CD4-positive, alpha-beta T cell (primary cell): Measurements from ENCODE around the gene HIPK1. TPM values are rescaled to one million over a fixed set of nuclear protein-coding genes. Genes with fewer than 3 reads are reported as not detected.

Source experiments
- ATAC-seq: fragments of 200-7000 bp; cut with Tn5 transposase; one replicate; pipeline ENCODE4 v1.10.0; 2022; ENCODE audit warnings: mild to moderate bottlenecking; ENCODE audit not compliant: poor library complexity
- CTCF ChIA-PET: fragments of 350-600 bp; sonication (Branson Sonifier 250); formaldehyde crosslinking; loops from one replicate; lab custom pipeline; 2021; ENCODE audit warnings: antibody characterized with exemption, inconsistent platforms; lab: Charles Lee
- POLR2A ChIA-PET: fragments of 350-600 bp; sonication (Branson Sonifier 250); formaldehyde crosslinking; loops from one replicate; lab custom pipeline; 2021; ENCODE audit warnings: antibody characterized with exemption, inconsistent platforms; lab: Charles Lee
- DNase-seq, 14 experiments: peaks; one replicate each; pipeline ENCODE4 v3.0.0-alpha.2; 2013 to 2020; ENCODE audit warnings: mixed read lengths in 2 of 14
- H3K27ac ChIP-seq, 2 donors: one replicate each; pipeline versions ENCODE4 v1.5.1 to v1.7.0; 2013; ENCODE audit warnings: low read length in 2 of 2, low read depth in 1 of 2, mild to moderate bottlenecking in 1 of 2
- H3K27me3 ChIP-seq, 2 experiments: 1 replicate in 1 of 2; 2 replicates in 1 of 2; pipeline versions ENCODE4 v1.6.1 to v1.7.0; 2013; ENCODE audit warnings: low read length in 2 of 2, control low read depth in 1 of 2, mild to moderate bottlenecking in 1 of 2, moderate library complexity in 1 of 2; ENCODE audit not compliant: insufficient read depth in 2 of 2, control insufficient read depth in 1 of 2
- H3K36me3 ChIP-seq: one replicate; pipeline ENCODE4 v1.6.1; 2013; ENCODE audit warnings: low read length, control low read depth; ENCODE audit not compliant: insufficient read depth
- H3K4me1 ChIP-seq: one replicate; pipeline ENCODE4 v1.6.1; 2013; ENCODE audit warnings: low read length, control low read depth; ENCODE audit not compliant: insufficient read depth
- H3K4me3 ChIP-seq: one replicate; pipeline ENCODE4 v1.5.1; 2013; ENCODE audit warnings: mild to moderate bottlenecking, low read length, moderate library complexity
- H3K9me3 ChIP-seq, 2 experiments: 1 replicate in 1 of 2; 2 replicates in 1 of 2; pipeline versions ENCODE4 v1.6.1 to v1.7.0; 2013; ENCODE audit warnings: low read length in 2 of 2, mild to moderate bottlenecking in 2 of 2, control low read depth in 1 of 2, moderate library complexity in 1 of 2; ENCODE audit not compliant: control insufficient read depth in 1 of 2, insufficient read depth in 1 of 2
- H3K27ac Mint-ChIP-seq: one replicate; pipeline ENCODE4 v1.8.0; 2020; ENCODE audit warnings: mixed read lengths
- H3K27me3 Mint-ChIP-seq: one replicate; pipeline ENCODE4 v1.8.0; 2021; ENCODE audit warnings: mixed read lengths
- H3K36me3 Mint-ChIP-seq: one replicate; pipeline ENCODE4 v1.8.0; 2021; ENCODE audit warnings: low read depth, mixed read lengths
- H3K4me1 Mint-ChIP-seq: one replicate; pipeline ENCODE4 v1.8.0; 2021; ENCODE audit warnings: low read depth, mixed read lengths
- H3K4me3 Mint-ChIP-seq: one replicate; pipeline ENCODE4 v1.8.0; 2020; ENCODE audit warnings: mild to moderate bottlenecking, mixed read lengths
- H3K9me3 Mint-ChIP-seq: one replicate; pipeline ENCODE4 v1.8.0; 2020; ENCODE audit warnings: mixed read lengths
- intact Hi-C, 2 experiments: fragments of 100-400 bp; cut with DNase I in 1 of 2; cut with micrococcal nuclease in 1 of 2; formaldehyde crosslinking; loops; one replicate each; pipeline versions ENCODE4 v1.15.1 to v1.9.0; 2023 to 2025; cut with DNase I, micrococcal nuclease
- total RNA-seq, 174 experiments: library from RNA in 2 of 174; stranded (reverse) in 2 of 174; gene quantifications; one replicate each; pipeline ENCODE4 v1.2.3 and lab custom pipeline; 2021 to 2026
- TF ChIP-seq, protein P1 (sequence below): fragments of 200-600 bp; IDR thresholded peaks from one replicate; pipeline ENCODE4 v1.8.0; 2022; ENCODE audit warnings: antibody characterized with exemption, mild to moderate bottlenecking

The HIPK1 gene
- total RNA-seq, 2 experiments from 2014 or later: 245 to 251 TPM

DNA sequence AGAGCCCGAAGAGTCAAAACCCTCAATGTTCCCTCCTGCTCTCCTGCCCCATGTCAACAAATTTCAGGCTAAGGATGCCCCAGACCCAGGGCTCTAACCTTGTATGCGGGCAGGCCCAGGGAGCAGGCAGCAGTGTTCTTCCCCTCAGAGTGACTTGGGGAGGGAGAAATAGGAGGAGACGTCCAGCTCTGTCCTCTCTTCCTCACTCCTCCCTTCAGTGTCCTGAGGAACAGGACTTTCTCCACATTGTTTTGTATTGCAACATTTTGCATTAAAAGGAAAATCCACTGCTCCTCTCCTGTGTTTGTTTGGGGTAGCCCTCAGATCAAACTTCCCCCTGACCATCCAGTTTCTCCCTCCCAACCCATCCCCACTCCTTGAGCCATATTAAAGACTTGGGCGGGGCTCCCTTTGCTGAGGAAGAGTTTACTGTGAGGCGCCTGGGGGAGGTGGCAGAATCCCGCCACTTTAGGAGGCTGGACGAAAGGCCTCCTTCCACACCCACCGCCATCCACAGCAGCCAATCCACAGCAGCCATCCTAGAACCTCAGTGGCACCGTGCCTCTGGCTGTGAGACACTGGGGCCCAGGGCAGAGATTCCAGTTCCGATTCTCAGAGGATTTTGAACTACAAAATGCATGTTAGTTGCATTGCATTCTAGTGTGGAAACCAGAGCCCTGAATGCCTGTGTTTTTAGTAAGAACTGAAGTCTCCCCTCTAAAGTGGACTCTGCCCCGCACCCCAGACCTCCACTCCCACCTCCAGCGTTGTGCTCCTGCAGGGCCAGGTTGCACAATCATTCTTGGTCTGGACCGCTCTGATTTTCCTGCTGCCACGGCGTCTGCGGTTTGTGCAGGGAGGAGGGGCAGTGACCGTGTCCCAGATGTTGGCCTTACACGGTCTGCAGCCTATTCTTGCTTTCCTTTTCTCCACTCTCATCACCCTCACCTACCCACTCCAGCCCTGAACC lies 53.1 kb downstream of the HIPK1 start:
- Mint-ChIP-seq H3K4me3 (no peak overlapping the region), H3K27ac (no peak overlapping the region), H3K36me3 (peaks cover 14% of the 10 kb centered on the region), H3K4me1 (peaks cover 16% of the 10 kb centered on the region), H3K27me3 (no peaks in the 10 kb centered on the region), H3K9me3 (no peaks in the 10 kb centered on the region)
- TF ChIP-seq, protein P1, sequence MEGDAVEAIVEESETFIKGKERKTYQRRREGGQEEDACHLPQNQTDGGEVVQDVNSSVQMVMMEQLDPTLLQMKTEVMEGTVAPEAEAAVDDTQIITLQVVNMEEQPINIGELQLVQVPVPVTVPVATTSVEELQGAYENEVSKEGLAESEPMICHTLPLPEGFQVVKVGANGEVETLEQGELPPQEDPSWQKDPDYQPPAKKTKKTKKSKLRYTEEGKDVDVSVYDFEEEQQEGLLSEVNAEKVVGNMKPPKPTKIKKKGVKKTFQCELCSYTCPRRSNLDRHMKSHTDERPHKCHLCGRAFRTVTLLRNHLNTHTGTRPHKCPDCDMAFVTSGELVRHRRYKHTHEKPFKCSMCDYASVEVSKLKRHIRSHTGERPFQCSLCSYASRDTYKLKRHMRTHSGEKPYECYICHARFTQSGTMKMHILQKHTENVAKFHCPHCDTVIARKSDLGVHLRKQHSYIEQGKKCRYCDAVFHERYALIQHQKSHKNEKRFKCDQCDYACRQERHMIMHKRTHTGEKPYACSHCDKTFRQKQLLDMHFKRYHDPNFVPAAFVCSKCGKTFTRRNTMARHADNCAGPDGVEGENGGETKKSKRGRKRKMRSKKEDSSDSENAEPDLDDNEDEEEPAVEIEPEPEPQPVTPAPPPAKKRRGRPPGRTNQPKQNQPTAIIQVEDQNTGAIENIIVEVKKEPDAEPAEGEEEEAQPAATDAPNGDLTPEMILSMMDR: no peak
- DNase-seq (no peak), ATAC-seq (no peak)
- POLR2A ChIA-PET: no interaction called here
- Histone ChIP-seq H3K27ac (no peak overlapping the region), H3K27me3 (no peaks in the 10 kb centered on the region), H3K36me3 (no peaks in the 10 kb centered on the region), H3K9me3 (peaks cover 0 to 3% of the 10 kb centered on the region in 2 experiments), H3K4me1 (peaks cover 4% of the 10 kb centered on the region), H3K4me3 (no peak overlapping the region)
- CTCF ChIA-PET: no interaction called here
- intact Hi-C loops: no loop called here

DNA sequence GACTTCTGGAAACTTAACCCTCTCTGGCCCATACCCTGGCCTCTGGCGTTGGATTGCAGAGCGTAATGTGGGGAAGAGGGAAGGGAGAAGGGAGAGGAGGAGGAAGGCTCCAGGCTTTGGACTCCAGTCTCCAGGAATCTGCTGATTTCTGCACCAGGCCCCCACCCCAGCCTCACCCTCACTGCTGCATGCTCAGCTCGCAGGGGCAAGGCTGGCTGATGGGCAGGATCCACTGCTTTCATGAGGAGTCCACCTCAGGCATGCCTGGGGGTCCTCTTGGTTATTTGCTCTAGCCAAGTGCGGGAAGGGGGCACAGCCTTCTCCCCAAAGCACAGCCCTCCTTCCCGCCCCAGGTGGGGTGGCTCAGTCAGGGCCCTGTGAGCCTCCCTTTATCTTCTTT lies 53.8 kb downstream of the HIPK1 start:
- CTCF ChIA-PET: no interaction called here
- H3K27me3 Mint-ChIP-seq: no peaks in the 10 kb centered on the region
- Histone ChIP-seq H3K4me3 (no peak overlapping the region), H3K27ac (no peak overlapping the region), H3K36me3 (no peaks in the 10 kb centered on the region), H3K9me3 (peaks cover 0 to 3% of the 10 kb centered on the region in 2 experiments), H3K4me1 (peaks cover 4% of the 10 kb centered on the region), H3K27me3 (no peaks in the 10 kb centered on the region)
- POLR2A ChIA-PET: no interaction called here
- peaks cover 11% of the 10 kb centered on the region for H3K36me3 Mint-ChIP-seq
- intact Hi-C loops: no loop called here
- H3K4me3 Mint-ChIP-seq: no peak overlapping the region
- TF ChIP-seq, protein P1: no peak
- no peak overlapping the region for H3K27ac Mint-ChIP-seq
- no peaks in the 10 kb centered on the region for H3K9me3 Mint-ChIP-seq
- no peak for ATAC-seq
- H3K4me1 Mint-ChIP-seq: peaks cover 11% of the 10 kb centered on the region
- no peak for DNase-seq

DNA sequence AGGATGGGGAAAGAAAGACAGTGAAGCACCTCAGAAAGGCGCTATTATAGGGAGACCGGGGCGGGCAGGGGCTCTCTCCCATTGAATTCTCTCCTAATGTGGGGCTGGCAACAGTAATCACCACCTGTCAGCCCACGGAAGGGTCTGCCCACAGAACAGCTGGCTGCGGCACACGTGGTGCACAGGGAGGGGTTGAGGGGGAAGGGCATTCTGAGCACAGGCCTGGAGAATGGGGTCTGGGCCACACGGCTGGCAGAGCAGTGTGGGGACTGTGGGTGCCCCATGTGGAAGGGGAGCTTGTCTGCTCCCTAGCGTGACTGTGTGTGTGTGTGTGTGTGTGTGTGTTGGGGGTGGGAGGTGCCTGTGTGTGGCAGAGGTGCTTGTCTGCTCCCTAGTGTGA lies 54.3 kb downstream of the HIPK1 start:
- Histone ChIP-seq H3K27ac (no peak overlapping the region), H3K9me3 (peaks cover 0 to 3% of the 10 kb centered on the region in 2 experiments), H3K36me3 (no peaks in the 10 kb centered on the region), H3K27me3 (no peaks in the 10 kb centered on the region), H3K4me1 (peaks cover 4% of the 10 kb centered on the region), H3K4me3 (no peak overlapping the region)
- peak in 1 of 14 experiments; percentile 23 for DNase-seq
- Mint-ChIP-seq H3K27ac (no peak overlapping the region), H3K36me3 (peaks cover 6% of the 10 kb centered on the region), H3K9me3 (no peaks in the 10 kb centered on the region), H3K4me3 (no peak overlapping the region), H3K4me1 (peaks cover 7% of the 10 kb centered on the region), H3K27me3 (no peaks in the 10 kb centered on the region)
- ATAC-seq: no peak
- CTCF ChIA-PET: no interaction called here
- intact Hi-C loops: no loop called here
- POLR2A ChIA-PET: no interaction called here
- TF ChIP-seq, protein P1: no peak
